LNCaP clone FGC (cell line): Measurements from ENCODE around the gene NEAT1.

Experiments used
- DNase-seq: peaks from one replicate; pipeline ENCODE4 v3.0.0-alpha.2; 2011; ENCODE audit warnings: low read depth
- H3K4me3 ChIP-seq: 2 replicates; pipeline ENCODE4 v1.5.1; 2011; ENCODE audit warnings: mild to moderate bottlenecking, low read depth, low read length, control low read depth
- TF ChIP-seq, protein P1 (sequence below): IDR thresholded peaks from 2 replicates; pipeline ENCODE4 v1.5.1; 2012; ENCODE audit warnings: mild to moderate bottlenecking; ENCODE audit not compliant: control insufficient read depth, insufficient read depth; ENCODE audit errors: extremely low read depth

The NEAT1 gene

DNA sequence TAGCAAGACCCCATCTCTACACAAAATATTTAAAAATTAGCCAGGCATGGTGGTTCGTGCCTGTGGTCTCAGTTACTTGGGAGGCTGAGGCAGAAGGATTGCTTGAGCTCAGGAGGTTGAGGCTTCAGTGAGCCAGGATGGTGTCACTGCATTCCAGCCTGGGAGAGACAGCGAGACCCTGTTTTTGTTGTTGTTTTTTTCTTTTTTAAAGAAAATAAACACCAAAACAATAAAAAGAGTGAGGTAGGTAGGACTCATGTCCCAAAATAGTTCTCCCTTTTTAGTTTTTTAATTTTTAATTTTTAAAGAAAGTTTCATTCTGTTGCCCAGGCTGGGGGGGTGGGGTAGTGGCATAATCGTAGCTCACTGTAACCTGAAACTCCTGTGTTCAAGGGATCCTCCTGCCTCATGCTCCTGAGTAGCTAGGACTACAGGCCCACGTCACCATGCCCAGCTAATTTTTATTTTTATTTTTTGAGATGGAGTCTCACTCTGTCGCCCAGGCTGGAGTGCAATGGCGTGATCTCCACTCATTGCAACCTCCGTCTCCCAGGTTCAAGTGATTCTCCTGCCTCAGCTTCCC lies 50.8 kb downstream of the NEAT1 start:
- TF ChIP-seq, protein P1, sequence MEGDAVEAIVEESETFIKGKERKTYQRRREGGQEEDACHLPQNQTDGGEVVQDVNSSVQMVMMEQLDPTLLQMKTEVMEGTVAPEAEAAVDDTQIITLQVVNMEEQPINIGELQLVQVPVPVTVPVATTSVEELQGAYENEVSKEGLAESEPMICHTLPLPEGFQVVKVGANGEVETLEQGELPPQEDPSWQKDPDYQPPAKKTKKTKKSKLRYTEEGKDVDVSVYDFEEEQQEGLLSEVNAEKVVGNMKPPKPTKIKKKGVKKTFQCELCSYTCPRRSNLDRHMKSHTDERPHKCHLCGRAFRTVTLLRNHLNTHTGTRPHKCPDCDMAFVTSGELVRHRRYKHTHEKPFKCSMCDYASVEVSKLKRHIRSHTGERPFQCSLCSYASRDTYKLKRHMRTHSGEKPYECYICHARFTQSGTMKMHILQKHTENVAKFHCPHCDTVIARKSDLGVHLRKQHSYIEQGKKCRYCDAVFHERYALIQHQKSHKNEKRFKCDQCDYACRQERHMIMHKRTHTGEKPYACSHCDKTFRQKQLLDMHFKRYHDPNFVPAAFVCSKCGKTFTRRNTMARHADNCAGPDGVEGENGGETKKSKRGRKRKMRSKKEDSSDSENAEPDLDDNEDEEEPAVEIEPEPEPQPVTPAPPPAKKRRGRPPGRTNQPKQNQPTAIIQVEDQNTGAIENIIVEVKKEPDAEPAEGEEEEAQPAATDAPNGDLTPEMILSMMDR, result no peak
- no peak overlapping the region for H3K4me3 ChIP-seq
- DNase-seq, result no peak

DNA sequence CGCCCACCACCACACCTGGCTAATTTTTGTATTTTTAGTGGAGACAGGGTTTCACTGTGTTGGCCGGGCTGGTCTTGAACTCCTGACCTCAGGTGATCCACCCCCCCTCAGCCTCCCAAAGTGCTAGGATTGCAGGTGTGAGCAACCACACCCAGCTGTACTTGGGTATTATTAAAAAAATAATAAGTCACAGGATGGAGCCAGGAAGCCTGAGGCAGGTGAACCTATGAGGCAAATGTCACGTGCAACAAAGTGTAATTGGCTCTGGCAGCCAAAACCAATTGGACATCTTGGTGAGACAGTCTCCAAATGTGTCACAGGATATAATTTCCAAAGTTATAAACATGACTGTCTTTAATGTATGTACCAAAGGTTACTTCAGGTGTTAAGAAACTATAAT lies 52.3 kb downstream of the NEAT1 start:
- no peak for DNase-seq
- H3K4me3 ChIP-seq, result no peak overlapping the region
- TF ChIP-seq, protein P1, result no peak

DNA sequence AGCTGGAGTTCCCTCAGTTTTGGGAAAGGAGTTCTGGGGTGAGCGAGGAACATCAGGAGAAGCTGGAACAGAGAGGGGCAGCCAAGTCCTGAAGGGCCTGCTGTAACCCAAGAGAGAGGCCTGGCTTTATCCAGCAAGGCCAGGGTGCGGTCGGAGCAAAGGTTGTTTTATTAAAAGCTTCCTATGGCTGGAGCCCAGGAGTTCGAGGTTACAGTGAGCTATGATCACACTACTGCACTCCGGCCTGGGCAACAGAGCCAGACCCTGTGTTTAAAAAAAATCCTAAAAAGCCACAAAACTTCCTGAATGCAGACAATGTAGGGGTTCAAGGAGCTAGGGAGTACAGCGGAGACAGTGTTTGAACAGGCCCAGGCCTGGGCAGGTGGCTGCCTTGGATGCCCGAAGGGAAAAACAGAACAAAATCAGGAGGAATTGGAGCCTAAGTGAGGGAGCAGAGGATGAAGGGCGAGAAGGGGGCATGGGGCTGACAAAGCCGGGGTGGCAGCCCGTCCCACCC lies 54.1 kb downstream of the NEAT1 start:
- peak overlapping the region; percentile 93 for H3K4me3 ChIP-seq
- no peak for DNase-seq
- TF ChIP-seq, protein P1, result no peak

DNA sequence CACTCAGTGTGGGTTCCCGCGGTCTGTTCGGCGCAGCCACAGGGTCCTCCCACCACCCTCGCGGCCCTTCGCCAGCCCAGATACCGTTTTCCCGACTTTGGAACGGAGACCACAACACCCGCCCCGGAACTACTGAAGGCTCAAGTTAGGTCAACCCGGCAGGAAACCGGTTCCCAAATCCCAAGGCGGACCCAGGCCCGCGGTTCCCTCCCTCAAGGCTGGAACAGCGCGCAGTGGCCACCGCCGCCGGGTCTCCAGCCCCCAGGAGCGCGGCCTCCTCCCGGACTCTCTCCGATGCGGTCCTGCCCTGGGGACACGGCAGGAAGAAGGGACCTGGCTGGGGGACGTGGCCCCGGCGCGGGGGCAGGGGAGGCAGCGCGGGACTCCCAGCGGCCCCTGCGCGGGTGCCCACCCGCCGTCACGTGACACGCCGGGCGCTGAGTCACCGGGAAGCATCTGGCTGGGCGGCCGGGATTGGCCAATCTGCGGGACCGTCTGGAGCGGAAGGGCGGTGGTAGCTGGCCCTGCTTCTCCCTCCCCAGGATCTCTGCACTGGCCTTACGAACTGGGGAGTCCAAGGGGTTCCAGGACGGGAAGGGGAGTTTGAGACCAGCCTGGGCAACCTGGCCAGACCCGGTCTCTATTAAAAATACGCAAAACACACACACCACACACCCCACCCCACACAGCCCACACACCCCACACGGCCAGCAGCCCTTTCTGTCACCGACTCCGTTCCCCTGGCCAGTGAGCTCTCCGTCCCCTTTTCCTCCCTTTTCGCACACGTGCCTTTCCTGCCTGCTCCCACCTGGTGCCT lies 54.8 kb downstream of the NEAT1 start:
- DNase-seq, result no peak
- peak overlapping the region; percentile 93 for H3K4me3 ChIP-seq
- TF ChIP-seq, protein P1, result no peak

DNA sequence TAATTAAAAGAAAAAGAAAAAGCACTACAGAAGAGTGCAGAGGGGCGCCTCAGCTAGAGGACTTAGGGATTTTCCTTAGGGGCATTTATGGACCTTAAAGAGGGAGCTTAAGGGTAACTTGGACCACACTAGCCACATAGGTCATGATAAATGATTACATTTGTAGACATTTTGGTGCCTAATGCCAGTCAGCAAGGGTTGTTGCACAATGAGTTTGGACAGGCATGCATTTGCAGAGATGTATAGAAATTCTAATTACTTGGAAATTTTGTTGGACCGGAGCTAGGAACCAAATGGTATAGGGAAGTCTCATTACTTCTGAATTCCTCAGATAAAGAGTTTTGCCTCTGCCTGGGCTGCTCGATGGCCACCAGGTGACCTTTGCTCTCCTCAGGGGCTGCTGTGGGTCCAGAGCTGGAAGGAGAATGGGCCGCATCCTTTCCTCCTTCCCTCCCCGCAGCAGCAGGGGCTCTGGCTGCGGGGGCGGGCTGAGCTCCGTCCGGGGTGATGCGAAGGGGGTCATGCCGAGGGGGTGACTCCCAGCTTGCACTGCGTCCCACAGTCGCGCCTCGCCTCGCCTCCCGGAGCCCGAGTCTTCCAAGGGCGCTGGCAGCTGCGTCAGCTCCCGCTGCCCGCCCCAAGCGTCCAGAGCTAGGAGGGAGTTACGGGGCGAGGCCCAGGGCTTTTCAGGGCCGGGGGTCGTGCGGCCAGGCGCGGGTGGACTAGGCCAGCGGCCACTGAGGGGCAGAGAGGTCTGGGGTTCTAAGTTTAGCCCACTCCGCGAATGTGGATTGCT lies 56.0 kb downstream of the NEAT1 start:
- TF ChIP-seq, protein P1, result no peak
- DNase-seq, result no peak
- no peak overlapping the region for H3K4me3 ChIP-seq

DNA sequence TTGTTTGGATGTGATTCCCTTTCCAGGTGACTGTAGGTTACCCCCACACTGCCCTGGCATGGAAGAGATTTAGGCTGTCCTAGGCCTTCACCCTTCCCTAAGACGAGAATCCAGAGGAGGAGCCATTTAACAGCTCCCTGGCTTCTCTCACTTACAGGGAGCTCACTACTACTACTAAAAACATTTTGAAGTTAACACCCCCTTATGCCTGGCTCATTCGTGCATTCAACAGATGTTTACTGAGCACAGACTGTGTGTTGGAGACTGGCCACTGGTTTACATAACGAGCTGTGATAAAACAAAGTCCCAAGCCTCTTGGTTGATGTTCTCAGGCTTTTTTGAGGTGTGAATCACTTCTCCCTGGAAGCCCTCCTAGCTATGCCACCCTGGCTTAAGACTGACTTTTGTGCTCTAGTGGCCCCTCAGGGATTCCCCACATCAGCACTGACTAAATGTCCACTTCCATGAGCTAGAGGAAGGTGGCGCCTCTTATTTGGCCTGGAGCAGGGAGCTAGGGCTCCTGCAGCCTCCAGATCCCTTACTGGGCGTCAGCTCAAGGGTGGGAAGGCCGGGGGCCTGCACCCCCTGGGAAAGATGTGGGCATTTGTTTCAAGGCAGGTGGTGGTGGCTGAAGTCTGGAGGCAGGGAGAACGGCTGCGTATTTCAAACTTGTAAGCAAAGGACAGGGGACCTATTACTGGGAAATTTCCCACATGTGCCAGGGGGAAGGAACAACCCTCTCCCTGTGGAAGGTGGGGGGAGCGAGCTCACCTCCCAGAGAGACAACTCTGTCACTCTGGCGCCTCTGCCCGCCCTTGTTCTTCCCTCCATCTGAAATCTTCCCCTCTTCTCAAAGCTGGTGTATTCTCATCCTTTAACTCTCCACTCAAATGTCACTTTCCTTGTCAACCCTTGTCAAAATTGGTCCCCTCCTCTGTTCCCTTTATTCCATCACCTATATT lies 56.9 kb downstream of the NEAT1 start:
- TF ChIP-seq, protein P1, result peak; percentile 40
- H3K4me3 ChIP-seq, result no peak overlapping the region
- no peak for DNase-seq
